HepG2 (cell line): ENCODE data around the gene KRI1. TPM values are rescaled to one million over a fixed set of nuclear protein-coding genes. Genes with fewer than 3 reads are reported as not detected.
A peak's percentile ranks its signal among the peaks of the same experiment; 100 is the strongest.

Source experiments
- CREM ChIP-seq, 2 experiments: sonication (generic) in 1 of 2; formaldehyde crosslinking in 1 of 2; IDR thresholded peaks; 2 replicates each; pipeline versions ENCODE4 v1.4.0 to v1.6.1; 2016 to 2020; ENCODE audit warnings: antibody characterized with exemption in 1 of 2, mild to moderate bottlenecking in 1 of 2, missing genetic modification reagents in 1 of 2
- FIP1L1 ChIP-seq: fragments of 200-400 bp; formaldehyde crosslinking; IDR thresholded peaks from 2 replicates; pipeline ENCODE4 v1.6.1; 2018; ENCODE audit warnings: low read depth, mild to moderate bottlenecking, low read length, moderate library complexity, borderline replicate concordance; ENCODE audit not compliant: insufficient read depth
- GABPB1 ChIP-seq: IDR thresholded peaks from 2 replicates; pipeline ENCODE4 v1.6.1; 2016; ENCODE audit warnings: mild to moderate bottlenecking, missing genetic modification reagents, moderate library complexity, missing compliant biosample characterization
- HDAC6 ChIP-seq: fragments of 200-600 bp; sonication (generic); IDR thresholded peaks from 2 replicates; pipeline ENCODE4 v1.7.0; 2017; ENCODE audit warnings: mild to moderate bottlenecking, antibody characterized with exemption, low read length, low read depth
- IKZF4 ChIP-seq: sonication (generic); formaldehyde crosslinking; IDR thresholded peaks from 2 replicates; pipeline ENCODE4 v1.5.1; 2020; ENCODE audit warnings: borderline replicate concordance, mild to moderate bottlenecking, low read depth, missing genetic modification reagents; ENCODE audit errors: not compliant biosample characterization
- KDM1A ChIP-seq: IDR thresholded peaks from 2 replicates; pipeline ENCODE4 v1.6.1; 2016; ENCODE audit warnings: missing compliant biosample characterization
- NRL ChIP-seq: sonication (generic); formaldehyde crosslinking; IDR thresholded peaks from 2 replicates; pipeline ENCODE4 v1.5.0; 2020; ENCODE audit warnings: missing genetic modification reagents, mild to moderate bottlenecking, moderate library complexity, borderline replicate concordance
- PAXIP1 ChIP-seq: sonication (generic); formaldehyde crosslinking; conservative IDR thresholded peaks from 2 replicates; pipeline ENCODE4 v1.4.0; 2020; ENCODE audit warnings: mild to moderate bottlenecking, missing genetic modification reagents, moderate library complexity
- SIN3A ChIP-seq: IDR thresholded peaks from 2 replicates; pipeline ENCODE4 v1.6.1; 2011; ENCODE audit warnings: low read depth, mild to moderate bottlenecking, control low read depth, low read length, borderline replicate concordance
- SRSF1 ChIP-seq: fragments of 200-400 bp; formaldehyde crosslinking; optimal IDR thresholded peaks from 2 replicates; pipeline ENCODE3; 2017; ENCODE audit warnings: mild to moderate bottlenecking, low read depth, low read length, moderate library complexity
- TAF15 ChIP-seq: fragments of 200-400 bp; formaldehyde crosslinking; IDR thresholded peaks from one replicate; pipeline ENCODE4 v1.6.1; 2018; ENCODE audit warnings: mild to moderate bottlenecking, low read depth, low read length; ENCODE audit not compliant: poor library complexity, severe bottlenecking
- ZBTB34 ChIP-seq: sonication (generic); formaldehyde crosslinking; IDR thresholded peaks from 2 replicates; pipeline ENCODE4 v1.8.0; 2022; ENCODE audit warnings: mild to moderate bottlenecking, missing genetic modification reagents
- ZFP90 ChIP-seq: sonication (generic); formaldehyde crosslinking; IDR thresholded peaks from 2 replicates; pipeline ENCODE4 v1.8.0; 2022; ENCODE audit warnings: missing genetic modification reagents, mild to moderate bottlenecking, inconsistent platforms, borderline replicate concordance
- ZNF512 ChIP-seq: sonication (generic); formaldehyde crosslinking; IDR thresholded peaks from 2 replicates; pipeline ENCODE4 v1.4.0; 2020; ENCODE audit warnings: mild to moderate bottlenecking, missing genetic modification reagents
- ZNF609 ChIP-seq: sonication (generic); formaldehyde crosslinking; IDR thresholded peaks from 2 replicates; pipeline ENCODE4 v1.4.0; 2020; ENCODE audit warnings: mild to moderate bottlenecking, missing genetic modification reagents, borderline replicate concordance
- polyA plus RNA-seq, 8 experiments: library from polyadenylated mRNA; depleted of rRNA in 3 of 8; stranded (reverse) in 7 of 8; unstranded in 1 of 8; fragments of >200 nt; fragmentation: Illumina TruSeq in 4 of 8; extraction: Trizol in 4 of 8; gene quantifications; 2 replicates each; pipeline versions ENCODE4 v1.2.1 to v1.2.3, GENCODE V29; 2011 to 2016; ENCODE audit warnings: low read depth in 4 of 8, missing spikeins in 1 of 8, mixed read lengths in 1 of 8; ENCODE audit not compliant: insufficient read depth in 1 of 8
- total RNA-seq, 5 experiments: library from RNA; depleted of rRNA; stranded (reverse); fragments of >200 nt; fragmentation: Illumina TruSeq; extraction: Trizol; gene quantifications; 2 replicates each; pipeline ENCODE4 v1.2.3, GENCODE V29; 2016; ENCODE audit warnings: low read depth in 1 of 5

The KRI1 gene
- total and polyA plus RNA-seq, 2 of the 13 experiments (the other 11 are each of a cell fraction or from before 2014, with no cell fraction given) = 9.1 to 11.7 TPM

GRCh38 chr19:10543420-10544241, 22.2 kb downstream of the KRI1 start, which contains the start of gene ATG4D (continued):
- no peak for TF ChIP-seq ZNF609 (CRISPR knock-in tag)
- peak; percentile 34; the same call in 1 of the 2 replicates for TF ChIP-seq SIN3A
- no peak; the same call in 1 of the 2 replicates for TF ChIP-seq NRL (CRISPR knock-in tag)
- TF ChIP-seq KDM1A (CRISPR knock-in tag) = no peak
- TF ChIP-seq GABPB1 (CRISPR knock-in tag) = peak; percentile 48; the same call in 1 of the 2 replicates
- TF ChIP-seq ZBTB34 (CRISPR knock-in tag) = no peak
- no peak for TF ChIP-seq FIP1L1
- TF ChIP-seq SRSF1 = no peak
- TF ChIP-seq ZFP90 (CRISPR knock-in tag) = no peak; the same call in none of the 2 replicates
- TF ChIP-seq CREM (IDR thresholded peaks at IDR 0.05) = no peak
- TF ChIP-seq CREM (CRISPR knock-in tag; IDR thresholded peaks at IDR 0.05) = no peak
- TF ChIP-seq IKZF4 = no peak
- TF ChIP-seq ZNF512 (CRISPR knock-in tag) = no peak
- no peak for TF ChIP-seq PAXIP1 (CRISPR knock-in tag)
- TF ChIP-seq HDAC6 = no peak
- no peak for TF ChIP-seq TAF15
